ENCODE measurements around the gene SPATA32. TPM values are rescaled to one million over a fixed set of nuclear protein-coding genes. Genes with fewer than 3 reads are reported as not detected.

The SPATA32 gene
- total and polyA plus RNA-seq, 12 donors: 0.06 to 0.11 TPM; not detected in 10

DNA sequence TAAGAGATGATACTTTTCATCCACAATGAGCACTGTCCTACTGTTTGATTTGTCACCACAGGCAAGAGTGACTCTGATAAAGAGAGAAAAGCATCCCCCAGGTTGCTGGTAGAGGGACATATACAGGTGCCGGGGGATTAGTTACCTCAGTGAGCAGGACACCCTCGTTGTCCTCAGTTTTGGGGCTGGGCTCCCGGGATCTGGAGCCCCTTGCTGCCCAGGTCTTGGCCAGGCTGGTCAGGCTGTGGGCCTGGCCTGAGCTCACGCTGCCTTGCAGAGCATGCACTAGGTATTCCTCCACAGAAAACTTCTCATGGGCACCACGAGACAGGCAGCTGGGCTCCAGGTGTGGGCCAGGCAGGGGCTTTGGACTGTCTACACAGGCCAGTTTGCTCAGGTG, 24.4 kb upstream of the SPATA32 start:
- Histone ChIP-seq H3K9me3 (replicated peaks in 1 of 3) (no peaks in the 10 kb centered on the region), H3K27me3 (no peaks in the 10 kb centered on the region), H3K4me1 (replicated peaks in 1 of 2) (peaks cover 12 to 29% of the 10 kb centered on the region in 2 donors), H3K27ac (no peak overlapping the region), H3K4me3 (no peak overlapping the region), H3K36me3 (replicated peaks in 1 of 2) (peaks cover 0 to 51% of the 10 kb centered on the region in 2 donors)
- WGBS, 4 donors: 93 to 98% (median 95%) methylated on average over 3 to 5 of the region's 5 CpGs
- intact Hi-C loops (cut with DNase I): no loop called here
- TF ChIP-seq POLR2A (IDR thresholded peaks at IDR 0.05): no peak
- TF ChIP-seq, protein P1, sequence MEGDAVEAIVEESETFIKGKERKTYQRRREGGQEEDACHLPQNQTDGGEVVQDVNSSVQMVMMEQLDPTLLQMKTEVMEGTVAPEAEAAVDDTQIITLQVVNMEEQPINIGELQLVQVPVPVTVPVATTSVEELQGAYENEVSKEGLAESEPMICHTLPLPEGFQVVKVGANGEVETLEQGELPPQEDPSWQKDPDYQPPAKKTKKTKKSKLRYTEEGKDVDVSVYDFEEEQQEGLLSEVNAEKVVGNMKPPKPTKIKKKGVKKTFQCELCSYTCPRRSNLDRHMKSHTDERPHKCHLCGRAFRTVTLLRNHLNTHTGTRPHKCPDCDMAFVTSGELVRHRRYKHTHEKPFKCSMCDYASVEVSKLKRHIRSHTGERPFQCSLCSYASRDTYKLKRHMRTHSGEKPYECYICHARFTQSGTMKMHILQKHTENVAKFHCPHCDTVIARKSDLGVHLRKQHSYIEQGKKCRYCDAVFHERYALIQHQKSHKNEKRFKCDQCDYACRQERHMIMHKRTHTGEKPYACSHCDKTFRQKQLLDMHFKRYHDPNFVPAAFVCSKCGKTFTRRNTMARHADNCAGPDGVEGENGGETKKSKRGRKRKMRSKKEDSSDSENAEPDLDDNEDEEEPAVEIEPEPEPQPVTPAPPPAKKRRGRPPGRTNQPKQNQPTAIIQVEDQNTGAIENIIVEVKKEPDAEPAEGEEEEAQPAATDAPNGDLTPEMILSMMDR (IDR thresholded peaks at IDR 0.05): no peak
- DNase-seq: no peak

DNA sequence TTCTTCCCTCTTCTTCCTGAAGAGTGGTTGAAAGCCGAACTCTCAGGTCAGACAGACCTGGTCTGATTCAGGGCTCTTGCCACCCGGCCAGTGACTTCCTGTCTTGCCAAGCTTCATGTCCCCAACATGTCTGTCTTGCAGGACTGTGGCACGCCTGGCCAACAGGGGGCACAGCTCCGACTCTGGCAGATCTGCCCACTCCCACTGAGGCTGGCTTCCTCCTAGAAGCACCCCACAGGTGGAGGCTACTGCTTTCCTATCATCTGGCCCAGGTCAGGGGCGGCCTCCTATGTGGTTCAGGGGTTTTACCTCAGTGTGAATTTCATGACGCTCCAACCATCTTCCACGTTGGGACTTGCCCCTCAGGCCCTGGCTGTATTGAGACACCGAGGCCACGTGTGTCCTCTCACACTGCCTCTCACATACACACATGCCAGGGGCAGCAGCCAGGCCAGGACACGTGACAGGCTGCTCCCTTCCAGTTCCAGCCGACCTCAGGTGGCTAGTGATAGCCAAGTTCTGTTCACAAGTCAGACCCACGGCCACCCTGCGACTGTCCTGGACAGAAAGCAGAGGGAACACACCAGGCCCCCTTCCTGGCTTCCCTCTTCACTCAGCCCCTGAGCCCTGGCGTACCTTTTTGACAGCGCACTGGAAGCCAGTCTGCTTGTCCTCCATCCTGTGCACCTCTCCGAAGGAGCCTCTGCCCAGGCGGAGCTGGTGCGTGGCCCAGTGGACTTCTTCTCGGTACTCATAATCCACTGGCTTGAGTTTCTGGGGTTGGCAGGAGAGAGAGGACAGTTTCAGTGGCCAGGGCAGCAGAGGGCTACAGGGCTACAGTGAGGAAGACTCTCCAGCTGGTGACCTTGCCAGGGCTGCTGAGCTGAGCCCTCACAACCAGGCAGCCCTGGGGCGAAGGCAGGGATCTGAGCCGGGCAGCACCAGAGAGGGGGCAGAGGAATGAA, 22.6 kb upstream of the SPATA32 start:
- Histone ChIP-seq H3K36me3 (replicated peaks in 1 of 2) (peaks cover 0 to 57% of the 10 kb centered on the region in 2 donors), H3K4me1 (replicated peaks in 1 of 2) (peaks cover 0 to 12% of the 10 kb centered on the region in 2 donors), H3K4me3 (no peak overlapping the region), H3K27me3 (no peaks in the 10 kb centered on the region), H3K9me3 (replicated peaks in 1 of 3) (no peaks in the 10 kb centered on the region), H3K27ac (no peak overlapping the region)
- intact Hi-C loops (cut with DNase I): no loop called here
- DNase-seq: peak in 1 of 7 donors; percentile 18
- WGBS, 4 donors: 86 to 92% (median 89%) methylated on average over 16 to 21 of the region's 21 CpGs
- TF ChIP-seq, protein P1 (IDR thresholded peaks at IDR 0.05): peak in 1 of 6 experiments; percentile 18
- TF ChIP-seq POLR2A (IDR thresholded peaks at IDR 0.05): no peak

DNA sequence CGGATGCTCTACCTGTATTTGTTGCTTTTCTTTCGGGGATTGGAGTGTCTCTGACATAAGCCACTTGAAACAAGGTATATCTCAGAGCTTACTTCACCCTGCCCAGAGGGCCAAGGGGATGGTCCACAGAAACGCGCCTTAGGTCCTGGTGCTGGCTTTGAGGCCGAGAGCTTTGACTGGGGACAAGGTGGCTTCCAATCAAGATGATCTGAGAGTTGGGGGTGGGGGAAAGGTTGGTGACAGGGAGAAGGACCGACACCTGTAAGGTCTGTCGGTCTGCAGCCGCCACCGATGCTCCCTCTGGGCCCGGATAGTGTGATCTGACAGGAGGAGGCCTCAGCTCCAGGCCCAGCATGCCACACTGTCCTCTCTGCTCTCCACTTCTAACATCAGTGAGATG, 21.8 kb upstream of the SPATA32 start:
- TF ChIP-seq, protein P1 (IDR thresholded peaks at IDR 0.05): no peak
- no peak for TF ChIP-seq POLR2A (IDR thresholded peaks at IDR 0.05)
- no peak overlapping the region for H3K27ac ChIP-seq
- DNase-seq: peak in 1 of 7 donors; percentile 13
- intact Hi-C loops (cut with DNase I): no loop called here
- peaks cover 0 to 52% of the 10 kb centered on the region in 2 donors for H3K36me3 ChIP-seq (replicated peaks in 1 of 2)
- 86 to 96% (median 93%) methylated on average over 9 to 10 of the region's 10 CpGs for WGBS, 4 donors
- H3K27me3 ChIP-seq: no peaks in the 10 kb centered on the region
- no peaks in the 10 kb centered on the region for H3K9me3 ChIP-seq (replicated peaks in 1 of 3)
- no peak overlapping the region for H3K4me3 ChIP-seq
- peaks cover 0 to 11% of the 10 kb centered on the region in 2 donors for H3K4me1 ChIP-seq (replicated peaks in 1 of 2)

DNA sequence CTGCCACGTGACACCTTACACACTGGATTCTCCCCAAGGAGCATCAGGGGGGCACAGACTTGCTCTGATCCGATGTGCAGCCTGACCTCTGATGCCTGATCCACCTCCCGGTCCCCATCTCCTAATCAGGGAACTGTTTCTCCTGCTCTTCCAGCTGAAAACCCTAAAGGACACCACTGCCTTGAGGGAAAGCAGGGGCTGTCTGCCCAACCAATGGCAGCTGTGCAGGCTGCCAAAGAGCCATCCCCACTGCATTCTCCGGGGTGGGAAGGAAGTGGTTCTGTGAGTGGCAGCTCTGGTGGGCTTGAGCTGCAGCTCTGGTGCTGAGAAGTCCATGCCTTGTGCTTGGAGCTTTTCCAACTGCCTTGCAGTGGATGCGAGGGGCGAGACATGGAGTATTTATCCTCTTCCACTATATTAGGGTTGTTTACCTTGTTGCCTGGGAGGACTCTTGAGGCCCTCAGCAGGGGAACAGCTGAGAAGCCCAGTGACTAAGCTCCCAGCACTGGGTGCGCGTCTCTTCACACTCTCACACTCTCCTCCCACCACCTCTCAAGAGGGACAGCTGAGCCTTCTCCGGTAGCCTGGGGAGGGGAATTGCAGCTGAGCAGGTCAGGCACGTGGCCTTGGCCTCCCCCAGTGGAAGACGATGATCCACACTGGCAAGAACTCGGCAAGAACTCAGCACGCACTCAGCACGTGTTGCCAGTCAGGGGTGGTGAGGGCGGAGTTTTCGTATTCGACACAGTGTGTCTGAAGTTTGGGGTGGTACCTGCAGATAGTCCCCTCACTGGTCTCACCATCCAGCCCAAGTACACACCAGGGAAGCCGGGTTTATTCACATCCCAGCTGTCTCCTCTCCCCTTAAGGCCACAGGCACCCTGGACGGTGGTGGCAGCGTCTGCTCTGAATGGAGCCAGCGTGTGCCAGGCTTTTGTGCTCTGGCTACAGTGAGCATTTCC, 21.1 kb upstream of the SPATA32 start:
- TF ChIP-seq POLR2A (IDR thresholded peaks at IDR 0.05): no peak
- TF ChIP-seq, protein P1 (IDR thresholded peaks at IDR 0.05): no peak
- intact Hi-C loops (cut with DNase I): no loop called here
- peaks cover 0 to 48% of the 10 kb centered on the region in 2 donors for H3K36me3 ChIP-seq (replicated peaks in 1 of 2)

More for the DNA sequence above, 21.1 kb upstream of the SPATA32 start:
- no peak overlapping the region for H3K27ac ChIP-seq
- no peak overlapping the region for H3K4me3 ChIP-seq
- DNase-seq: no peak
- no peaks in the 10 kb centered on the region for H3K27me3 ChIP-seq
- H3K4me1 ChIP-seq (replicated peaks in 1 of 2): peaks cover 3 to 16% of the 10 kb centered on the region in 2 donors
- no peaks in the 10 kb centered on the region for H3K9me3 ChIP-seq (replicated peaks in 1 of 3)
- 66 to 77% (median 70%) methylated on average over 9 to 21 of the region's 21 CpGs for WGBS, 4 donors
